GM20431 (cell line): ENCODE results near the gene TCF12.

Experiments used
- in situ Hi-C: fragments of 300-500 bp; cut with MseI, MboI; formaldehyde crosslinking; loops from one replicate; pipeline ENCODE4 v1.15.0; 2020; ENCODE audit warnings: low sequenced_read_pairs; ENCODE audit not compliant: unreplicated experiment

The TCF12 gene

GRCh38 chr15:57193161-57193560 lies 274.7 kb downstream of the TCF12 start:
- in situ Hi-C loops, result no loop called here

DNA sequence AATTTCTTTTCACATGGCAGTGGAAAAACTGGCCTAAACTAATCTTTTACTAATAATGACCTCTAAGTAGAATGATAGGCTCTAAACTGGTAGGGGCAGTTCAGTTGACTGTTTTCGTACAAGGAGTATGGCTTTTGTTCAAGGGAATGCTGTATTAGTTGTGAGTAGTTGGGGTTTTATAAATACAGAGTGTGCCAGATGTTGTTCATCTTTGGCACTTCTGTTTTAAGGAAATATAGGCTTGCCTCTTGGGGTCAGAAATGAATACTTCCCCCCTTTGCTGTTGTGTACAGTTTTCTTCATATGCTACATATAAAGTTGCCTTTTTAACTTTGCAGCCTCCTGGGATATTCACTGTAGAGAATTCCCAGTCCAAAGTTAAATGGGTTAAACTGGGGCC lies 276.9 kb downstream of the TCF12 start:
- in situ Hi-C loops, result no loop called here

GRCh38 chr15:57196865-57197264 lies 278.4 kb downstream of the TCF12 start:
- in situ Hi-C loops, result no loop called here

- in situ Hi-C loops, result no loop called here
Observed at GRCh38 chr15:57198131-57198530, 279.7 kb downstream of the TCF12 start.

- in situ Hi-C loops, result no loop called here
Observed at GRCh38 chr15:57198654-57199291, 280.3 kb downstream of the TCF12 start.

- in situ Hi-C loops, result no loop called here
Observed at GRCh38 chr15:57201578-57201977, 283.1 kb downstream of the TCF12 start.

DNA sequence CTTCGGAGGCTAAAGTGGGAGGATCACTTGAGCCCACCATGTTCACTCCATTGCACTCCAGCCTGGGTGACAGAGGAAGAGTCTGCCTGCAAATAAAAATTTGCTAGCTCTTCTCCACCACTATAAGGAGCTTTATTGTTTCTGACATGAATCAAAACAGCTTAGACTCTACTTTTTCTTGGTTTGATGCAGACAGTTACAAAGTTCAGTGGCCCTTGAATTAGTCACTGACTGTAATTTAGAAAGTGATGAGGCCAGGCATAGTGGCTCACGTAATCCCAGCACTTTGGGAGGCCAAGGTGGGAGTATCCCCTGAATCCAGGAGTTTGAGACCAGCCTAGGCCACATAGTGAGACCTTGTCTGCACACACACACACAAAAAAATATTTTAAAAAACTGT lies 285.5 kb downstream of the TCF12 start:
- in situ Hi-C loops, result no loop called here

GRCh38 chr15:57205027-57205855 lies 286.8 kb downstream of the TCF12 start:
- in situ Hi-C loops, result no loop called here

GRCh38 chr15:57205996-57206395 lies 287.6 kb downstream of the TCF12 start:
- in situ Hi-C loops, result no loop called here

DNA sequence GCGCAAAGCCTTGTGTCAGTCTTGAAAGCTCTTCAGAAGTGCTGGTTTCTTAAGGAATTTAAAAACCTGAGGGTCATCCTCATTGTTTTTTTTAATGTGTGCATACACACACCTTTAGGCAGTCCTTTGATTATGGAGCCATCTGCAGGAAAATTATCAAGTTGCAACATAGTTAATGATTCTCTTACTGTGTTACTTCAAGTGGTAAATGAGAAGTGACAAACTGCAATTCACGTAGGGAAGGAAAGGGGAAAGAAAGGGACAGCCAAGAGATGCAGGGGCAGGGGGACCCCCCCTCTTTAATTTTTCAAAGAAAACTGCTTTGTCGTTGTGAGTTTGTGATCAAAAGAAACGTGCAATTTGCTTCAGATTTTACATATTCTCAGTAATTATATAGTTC lies 295.4 kb downstream of the TCF12 start:
- in situ Hi-C loops, result no loop called here

- in situ Hi-C loops, result no loop called here
Observed at GRCh38 chr15:57215326-57215725, 296.9 kb downstream of the TCF12 start.

DNA sequence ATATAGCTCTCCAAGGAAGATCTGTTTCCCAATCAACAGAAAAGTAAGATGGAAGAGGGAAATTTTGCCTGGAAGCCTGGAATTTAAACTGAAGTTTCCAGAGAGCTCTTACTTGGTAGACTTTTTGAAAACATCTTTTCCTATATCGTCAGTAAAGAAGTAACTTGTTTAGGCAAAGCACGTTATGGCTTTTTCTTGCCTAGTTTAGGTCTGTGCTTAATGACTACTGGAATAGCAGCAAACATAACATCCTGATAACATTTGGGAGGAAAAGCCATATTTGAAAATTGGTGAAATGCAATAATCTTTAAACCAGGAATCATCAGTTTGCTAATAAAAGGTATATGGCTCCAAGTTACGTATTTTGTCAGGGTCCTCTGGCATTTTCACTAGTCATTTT lies 297.4 kb downstream of the TCF12 start:
- in situ Hi-C loops, result no loop called here

- in situ Hi-C loops, result no loop called here
Observed at GRCh38 chr15:57216288-57216687, 297.8 kb downstream of the TCF12 start.

- in situ Hi-C loops, result no loop called here
Observed at GRCh38 chr15:57217778-57218598, 299.5 kb downstream of the TCF12 start.

GRCh38 chr15:57218826-57219576 lies 300.6 kb downstream of the TCF12 start:
- in situ Hi-C loops, result no loop called here

DNA sequence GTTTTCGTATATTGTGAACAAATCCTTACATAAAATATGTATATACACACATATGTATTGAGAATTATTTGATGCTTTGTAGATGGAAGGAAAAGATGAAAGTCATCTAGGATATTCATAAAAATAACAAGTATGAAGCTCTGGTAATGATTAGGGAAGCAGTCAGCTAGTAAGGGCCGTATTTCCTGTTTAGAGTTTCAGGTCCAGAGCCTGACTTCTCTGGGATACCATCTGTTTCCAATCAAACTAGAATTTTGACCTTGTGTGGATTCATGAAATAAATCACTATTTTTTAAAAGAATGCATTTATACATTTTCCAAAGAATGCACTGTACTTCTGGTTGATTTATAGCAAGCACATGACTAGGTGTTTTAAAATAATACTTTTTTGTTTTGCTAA lies 301.8 kb downstream of the TCF12 start:
- in situ Hi-C loops, result no loop called here

- in situ Hi-C loops, result no loop called here
Observed at GRCh38 chr15:57221134-57221533, 302.7 kb downstream of the TCF12 start.

DNA sequence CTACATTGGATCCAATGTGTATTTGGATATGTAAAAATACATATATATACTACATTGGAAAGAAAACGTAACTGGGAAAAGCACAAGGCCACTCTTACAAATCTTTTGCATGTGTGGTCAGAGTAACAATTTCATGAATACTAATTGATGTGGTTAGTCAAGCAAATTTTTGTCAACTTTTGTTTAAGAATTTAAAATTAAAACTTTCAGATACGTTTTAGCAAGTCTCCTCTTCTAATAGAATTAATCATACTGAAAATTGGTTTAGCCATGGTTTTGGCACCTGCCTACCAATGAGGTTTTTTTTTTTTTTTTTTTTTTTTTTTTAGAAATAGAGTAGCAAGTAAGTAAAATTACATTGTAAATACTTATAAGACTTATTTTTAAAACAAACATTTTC lies 304.9 kb downstream of the TCF12 start:
- in situ Hi-C loops, result no loop called here

GRCh38 chr15:57223887-57224286 lies 305.4 kb downstream of the TCF12 start:
- in situ Hi-C loops, result no loop called here

DNA sequence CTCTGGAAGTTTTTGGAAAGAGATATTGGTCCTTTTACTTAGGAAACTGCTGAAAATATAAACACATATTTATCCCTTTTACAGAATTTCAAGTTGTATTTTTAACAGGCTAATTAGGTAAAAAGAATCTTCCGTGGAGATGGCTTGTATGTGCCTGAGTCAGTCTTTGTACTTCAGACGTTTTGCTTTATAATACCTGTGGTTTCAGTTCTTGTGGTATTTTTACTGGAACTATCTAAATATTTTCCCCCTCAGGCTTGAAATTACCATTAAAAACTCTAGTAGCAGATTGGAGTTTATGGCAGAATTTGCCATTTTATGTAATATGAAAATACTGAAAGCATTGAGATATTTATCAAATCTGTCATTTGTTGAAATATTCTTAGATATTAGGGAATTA lies 306.2 kb downstream of the TCF12 start:
- in situ Hi-C loops, result no loop called here
